Endothelial cell of umbilical vein (primary cell): ENCODE results near the gene PRDM2.

Experiments used
- FOS ChIP-seq: IDR thresholded peaks from 2 replicates; pipeline ENCODE4 v1.6.1; 2011; ENCODE audit warnings: mild to moderate bottlenecking, low read length, moderate library complexity, borderline replicate concordance; ENCODE audit not compliant: insufficient read depth
- POLR2A ChIP-seq: IDR thresholded peaks from 2 replicates; pipeline ENCODE4 v1.6.1; 2012; ENCODE audit warnings: low read depth, mild to moderate bottlenecking, control low read depth, low read length
- TF ChIP-seq, protein P1 (sequence below), 2 donors: IDR thresholded peaks; 1 replicate in 1 of 2; 2 replicates in 1 of 2; pipeline ENCODE4 v1.5.1; 2011; ENCODE audit warnings: low read length in 2 of 2, mild to moderate bottlenecking in 2 of 2, moderate library complexity in 2 of 2, control low read depth in 1 of 2, inconsistent platforms in 1 of 2, low read depth in 1 of 2; ENCODE audit not compliant: insufficient read depth in 1 of 2; ENCODE audit errors: extremely low read depth in 1 of 2

DNA sequence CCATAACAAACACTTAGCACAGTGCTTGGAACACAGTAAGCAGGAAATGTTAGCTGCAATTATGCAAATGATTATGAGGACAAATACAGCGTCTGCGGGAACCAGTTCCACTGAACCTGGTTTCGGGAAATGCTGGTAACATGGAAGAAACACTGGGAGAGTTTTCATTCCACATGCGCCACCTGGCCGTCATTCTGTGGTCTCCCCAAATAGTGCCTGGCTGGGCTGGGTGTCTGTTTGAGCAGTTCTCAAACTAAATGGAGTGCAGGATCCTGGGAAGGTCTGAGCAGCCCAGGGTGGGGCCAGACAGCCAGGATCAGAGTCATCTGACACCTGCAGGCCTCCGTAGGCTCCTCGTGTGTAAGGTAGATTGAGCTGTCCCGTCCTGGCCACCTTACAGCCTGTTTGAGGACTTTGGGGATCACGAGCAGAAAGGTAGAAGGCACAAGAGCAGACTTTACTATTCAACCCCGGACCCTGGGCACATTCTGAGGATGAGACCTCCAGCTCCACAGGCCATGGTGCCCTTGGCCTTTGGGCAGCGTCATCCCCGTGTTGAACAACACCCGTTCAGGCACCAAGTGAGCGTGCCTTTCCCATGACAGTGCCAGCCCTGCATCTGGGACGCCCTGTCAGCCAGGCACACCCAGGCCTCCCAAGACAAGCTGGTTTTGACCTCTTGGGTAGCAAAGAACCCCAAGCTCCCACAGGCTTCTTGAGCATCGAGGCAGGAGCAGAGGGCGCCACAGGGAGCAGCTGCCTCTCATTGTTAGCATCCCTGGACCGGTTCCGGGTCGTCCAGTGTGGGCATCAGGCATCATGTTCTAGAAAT is 101.9 kb downstream of the PRDM2 start:
- TF ChIP-seq FOS, result no peak
- TF ChIP-seq, protein P1, sequence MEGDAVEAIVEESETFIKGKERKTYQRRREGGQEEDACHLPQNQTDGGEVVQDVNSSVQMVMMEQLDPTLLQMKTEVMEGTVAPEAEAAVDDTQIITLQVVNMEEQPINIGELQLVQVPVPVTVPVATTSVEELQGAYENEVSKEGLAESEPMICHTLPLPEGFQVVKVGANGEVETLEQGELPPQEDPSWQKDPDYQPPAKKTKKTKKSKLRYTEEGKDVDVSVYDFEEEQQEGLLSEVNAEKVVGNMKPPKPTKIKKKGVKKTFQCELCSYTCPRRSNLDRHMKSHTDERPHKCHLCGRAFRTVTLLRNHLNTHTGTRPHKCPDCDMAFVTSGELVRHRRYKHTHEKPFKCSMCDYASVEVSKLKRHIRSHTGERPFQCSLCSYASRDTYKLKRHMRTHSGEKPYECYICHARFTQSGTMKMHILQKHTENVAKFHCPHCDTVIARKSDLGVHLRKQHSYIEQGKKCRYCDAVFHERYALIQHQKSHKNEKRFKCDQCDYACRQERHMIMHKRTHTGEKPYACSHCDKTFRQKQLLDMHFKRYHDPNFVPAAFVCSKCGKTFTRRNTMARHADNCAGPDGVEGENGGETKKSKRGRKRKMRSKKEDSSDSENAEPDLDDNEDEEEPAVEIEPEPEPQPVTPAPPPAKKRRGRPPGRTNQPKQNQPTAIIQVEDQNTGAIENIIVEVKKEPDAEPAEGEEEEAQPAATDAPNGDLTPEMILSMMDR (IDR thresholded peaks at IDR 0.05; ENCODE audit: extremely low read depth in 1 of 2, insufficient read depth in 1 of 2, low read depth in 1 of 2, low read length in 2 of 2), result no peak
- no peak for TF ChIP-seq POLR2A
